ENCODE results near the gene EHD4. TPM values are rescaled to one million over a fixed set of nuclear protein-coding genes. Genes with fewer than 3 reads are reported as not detected.

Gene EHD4
- total RNA-seq, 1 donor from 2014 or later: 20.9 TPM

DNA sequence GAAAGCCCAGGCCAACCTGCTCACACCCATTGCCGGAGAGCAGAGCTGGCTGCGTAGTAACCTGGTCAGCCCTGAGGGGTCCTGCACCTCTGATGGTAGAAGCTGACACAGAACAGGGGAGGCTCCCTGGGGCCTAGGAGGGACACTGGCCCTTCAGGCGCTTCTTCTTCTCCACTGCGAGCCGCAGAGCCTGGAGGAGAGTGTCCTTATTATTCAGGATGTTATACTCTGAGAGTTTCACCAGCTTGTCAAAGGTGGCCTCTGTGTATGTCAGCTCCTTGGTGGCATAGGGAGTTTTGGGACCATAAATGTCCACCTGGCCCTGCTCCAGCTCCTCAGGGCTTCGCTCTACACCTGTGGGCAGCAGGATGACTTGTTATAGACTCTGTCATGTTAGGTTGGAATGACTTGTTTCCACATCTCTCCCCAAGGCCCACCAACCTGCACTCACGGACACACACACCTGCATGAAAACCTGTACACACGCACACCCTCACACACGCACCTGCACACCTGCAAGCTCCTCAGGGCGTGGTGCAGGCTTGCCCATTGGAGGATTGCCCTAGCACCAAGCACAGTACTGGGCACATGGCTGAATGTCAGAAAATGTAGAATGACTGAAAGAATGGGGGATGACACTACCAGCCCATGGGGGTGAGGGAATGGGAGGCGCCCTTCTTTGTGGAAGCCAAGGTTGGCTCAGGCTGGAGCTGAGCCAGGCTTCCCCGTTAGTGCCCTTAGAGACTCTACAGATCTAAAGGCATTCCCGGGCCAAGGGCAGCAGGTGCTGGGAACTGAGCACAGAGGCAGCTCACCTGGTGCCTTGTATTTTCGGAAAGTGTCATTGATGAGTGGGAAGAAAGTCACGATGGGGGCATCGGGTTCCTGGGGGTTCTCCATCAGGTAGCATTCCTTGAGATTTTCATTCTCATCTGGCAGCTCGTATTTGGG lies 11.5 kb upstream of the EHD4 start:
- Mint-ChIP-seq H3K9me3 (ENCODE audit: unreplicated experiment) (no peaks in the 10 kb centered on the region), H3K4me1 (ENCODE audit: unreplicated experiment) (peaks cover 7% of the 10 kb centered on the region), H3K4me3 (ENCODE audit: unreplicated experiment) (no peak overlapping the region), H3K36me3 (ENCODE audit: unreplicated experiment) (no peaks in the 10 kb centered on the region), H3K27me3 (ENCODE audit: unreplicated experiment) (peaks cover 11% of the 10 kb centered on the region), H3K27ac (ENCODE audit: unreplicated experiment) (no peak overlapping the region)
- DNase-seq (ENCODE audit: extremely low spot score, unreplicated experiment): no peak
- TF ChIP-seq, protein P1, sequence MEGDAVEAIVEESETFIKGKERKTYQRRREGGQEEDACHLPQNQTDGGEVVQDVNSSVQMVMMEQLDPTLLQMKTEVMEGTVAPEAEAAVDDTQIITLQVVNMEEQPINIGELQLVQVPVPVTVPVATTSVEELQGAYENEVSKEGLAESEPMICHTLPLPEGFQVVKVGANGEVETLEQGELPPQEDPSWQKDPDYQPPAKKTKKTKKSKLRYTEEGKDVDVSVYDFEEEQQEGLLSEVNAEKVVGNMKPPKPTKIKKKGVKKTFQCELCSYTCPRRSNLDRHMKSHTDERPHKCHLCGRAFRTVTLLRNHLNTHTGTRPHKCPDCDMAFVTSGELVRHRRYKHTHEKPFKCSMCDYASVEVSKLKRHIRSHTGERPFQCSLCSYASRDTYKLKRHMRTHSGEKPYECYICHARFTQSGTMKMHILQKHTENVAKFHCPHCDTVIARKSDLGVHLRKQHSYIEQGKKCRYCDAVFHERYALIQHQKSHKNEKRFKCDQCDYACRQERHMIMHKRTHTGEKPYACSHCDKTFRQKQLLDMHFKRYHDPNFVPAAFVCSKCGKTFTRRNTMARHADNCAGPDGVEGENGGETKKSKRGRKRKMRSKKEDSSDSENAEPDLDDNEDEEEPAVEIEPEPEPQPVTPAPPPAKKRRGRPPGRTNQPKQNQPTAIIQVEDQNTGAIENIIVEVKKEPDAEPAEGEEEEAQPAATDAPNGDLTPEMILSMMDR (IDR thresholded peaks at IDR 0.05): no peak

DNA sequence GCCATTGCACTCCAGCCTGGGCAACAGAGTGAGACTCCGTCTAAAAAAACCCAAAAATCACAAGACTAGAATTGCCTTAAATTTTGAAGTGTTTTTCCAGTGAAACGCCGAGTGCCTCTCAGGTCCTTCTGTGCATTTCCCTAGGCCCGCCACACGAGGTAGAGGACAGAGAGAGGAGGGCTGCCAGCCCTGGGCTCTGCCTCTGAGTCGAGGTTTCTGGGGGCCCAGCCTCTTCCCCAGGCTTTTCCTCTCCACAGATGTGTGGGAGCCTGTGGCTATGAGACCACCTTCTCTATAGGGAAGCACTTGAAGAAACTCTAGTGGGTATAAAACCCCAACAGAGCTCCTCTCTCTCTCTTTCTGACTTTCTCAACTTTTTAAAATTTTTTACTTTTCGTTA lies 10.9 kb upstream of the EHD4 start:
- TF ChIP-seq, protein P1 (IDR thresholded peaks at IDR 0.05): no peak
- no peak for DNase-seq (ENCODE audit: extremely low spot score, unreplicated experiment)
- Mint-ChIP-seq H3K4me1 (ENCODE audit: unreplicated experiment) (peaks cover 7% of the 10 kb centered on the region), H3K36me3 (ENCODE audit: unreplicated experiment) (no peaks in the 10 kb centered on the region), H3K27me3 (ENCODE audit: unreplicated experiment) (peaks cover 7% of the 10 kb centered on the region), H3K4me3 (ENCODE audit: unreplicated experiment) (no peak overlapping the region), H3K27ac (ENCODE audit: unreplicated experiment) (no peak overlapping the region), H3K9me3 (ENCODE audit: unreplicated experiment) (no peaks in the 10 kb centered on the region)

DNA sequence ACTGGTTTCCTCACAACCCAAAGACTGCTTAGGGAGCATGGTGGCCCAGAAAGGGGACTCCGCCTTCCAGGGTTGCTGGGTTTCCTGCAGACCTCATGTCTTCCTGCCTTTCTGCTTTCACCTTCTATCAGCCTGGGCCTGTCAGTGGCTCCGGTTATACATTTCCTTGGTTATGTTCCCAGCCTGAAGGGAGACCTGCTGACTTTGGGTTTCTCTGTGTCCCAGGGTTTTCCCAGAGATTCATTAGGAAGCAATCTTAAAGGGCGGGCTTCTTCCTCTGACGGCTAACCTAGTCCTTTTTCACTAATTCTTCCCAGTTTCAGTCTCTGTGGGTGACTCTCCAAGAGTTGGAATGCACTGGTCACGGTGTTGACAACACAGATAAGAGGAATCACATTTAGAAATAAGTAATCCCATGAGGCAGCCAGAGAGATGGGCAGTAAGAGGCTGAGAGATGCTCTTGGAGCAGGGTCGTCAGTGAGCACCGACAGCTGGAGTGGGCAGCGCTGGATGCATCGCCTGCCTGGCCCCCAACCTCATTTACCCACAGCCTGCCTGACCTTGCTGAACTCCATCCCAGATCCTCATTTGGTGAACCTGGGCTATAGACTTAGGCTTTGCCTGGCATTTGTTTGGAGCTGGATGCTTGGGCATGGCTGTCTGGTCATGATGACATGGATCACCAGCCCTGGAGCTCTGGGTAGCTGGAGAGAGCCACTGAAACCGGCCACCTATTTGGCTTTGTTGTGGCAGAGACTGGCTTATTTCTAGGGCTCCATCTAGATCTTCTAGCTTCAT lies 10.0 kb upstream of the EHD4 start:
- TF ChIP-seq, protein P1 (IDR thresholded peaks at IDR 0.05): no peak
- H3K27ac Mint-ChIP-seq (ENCODE audit: unreplicated experiment): no peak overlapping the region
- peaks cover 13% of the 10 kb centered on the region for H3K27me3 Mint-ChIP-seq (ENCODE audit: unreplicated experiment)
- H3K9me3 Mint-ChIP-seq (ENCODE audit: unreplicated experiment): no peaks in the 10 kb centered on the region
- H3K36me3 Mint-ChIP-seq (ENCODE audit: unreplicated experiment): no peaks in the 10 kb centered on the region
- DNase-seq (ENCODE audit: extremely low spot score, unreplicated experiment): no peak
- peaks cover 7% of the 10 kb centered on the region for H3K4me1 Mint-ChIP-seq (ENCODE audit: unreplicated experiment)
- no peak overlapping the region for H3K4me3 Mint-ChIP-seq (ENCODE audit: unreplicated experiment)

DNA sequence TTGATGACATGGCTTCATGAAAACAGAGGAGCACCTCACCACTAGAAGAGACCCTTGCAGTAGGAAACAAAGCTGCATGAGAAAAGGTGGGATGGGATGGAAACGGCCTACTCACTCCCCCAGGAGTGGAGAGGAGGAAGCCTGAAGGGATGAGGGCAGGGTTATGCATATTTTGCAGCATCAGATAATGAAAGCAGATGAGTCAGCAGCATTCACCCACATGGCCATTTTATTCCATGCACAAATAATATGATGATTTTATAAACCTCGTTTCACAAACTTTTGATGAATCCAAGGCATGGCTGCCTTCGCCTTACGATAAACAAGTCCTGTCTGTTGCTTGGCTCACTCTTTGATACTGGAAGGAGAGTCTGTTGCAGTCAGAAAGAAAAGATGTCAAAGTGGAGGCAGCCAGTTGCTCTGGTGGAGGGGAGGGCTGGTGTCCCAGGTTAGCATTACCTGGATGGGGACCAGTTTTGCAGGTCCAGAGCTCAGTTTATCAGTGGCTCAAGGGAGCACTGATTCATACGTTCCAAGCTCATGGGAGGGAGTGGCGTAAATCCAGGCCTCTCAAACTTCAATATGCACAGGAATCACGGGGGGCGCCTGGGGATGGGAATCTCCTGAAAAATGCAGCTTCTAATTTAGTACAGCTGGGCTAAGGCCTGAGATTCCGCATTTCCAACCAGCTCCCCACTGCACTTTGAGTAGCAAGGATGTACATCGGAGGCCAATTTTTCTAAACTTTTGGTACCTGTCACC lies 9.2 kb upstream of the EHD4 start:
- Mint-ChIP-seq H3K27me3 (ENCODE audit: unreplicated experiment) (peaks cover 14% of the 10 kb centered on the region), H3K4me3 (ENCODE audit: unreplicated experiment) (no peak overlapping the region), H3K4me1 (ENCODE audit: unreplicated experiment) (peaks cover 7% of the 10 kb centered on the region), H3K9me3 (ENCODE audit: unreplicated experiment) (no peaks in the 10 kb centered on the region), H3K27ac (ENCODE audit: unreplicated experiment) (no peak overlapping the region), H3K36me3 (ENCODE audit: unreplicated experiment) (no peaks in the 10 kb centered on the region)
- no peak for DNase-seq (ENCODE audit: extremely low spot score, unreplicated experiment)
- TF ChIP-seq, protein P1 (IDR thresholded peaks at IDR 0.05): no peak

Data from osteocyte (in vitro differentiated cells).